ENCODE data around the gene GSE1. TPM values are rescaled to one million over a fixed set of nuclear protein-coding genes. Genes with fewer than 3 reads are reported as not detected.

GSE1 gene
- total RNA-seq, 1 donor from 2014 or later: 120 TPM

- no peaks in the 10 kb centered on the region for H3K4me1 ChIP-seq
- intact Hi-C loops (cut with DNase I): no loop called here
- no peak overlapping the region for H3K4me3 ChIP-seq
- H3K27me3 ChIP-seq: no peaks in the 10 kb centered on the region
- H3K9me3 ChIP-seq: peaks cover 8 to 10% of the 10 kb centered on the region in 2 donors
- peaks cover 0 to 17% of the 10 kb centered on the region in 2 donors for H3K36me3 ChIP-seq
- DNase-seq (ENCODE audit: low spot score in 2 of 2): no peak
- no peak for TF ChIP-seq CTCF (IDR thresholded peaks at IDR 0.05)
- H3K27ac ChIP-seq: no peak overlapping the region
Observed at GRCh38 chr16:85633888-85634287, 20.8 kb downstream of the GSE1 start.

GRCh38 chr16:85634747-85635544 is 21.8 kb downstream of the GSE1 start:
- H3K27ac ChIP-seq: no peak overlapping the region
- DNase-seq (ENCODE audit: low spot score in 2 of 2): no peak
- H3K36me3 ChIP-seq: peaks cover 0 to 17% of the 10 kb centered on the region in 2 donors
- no peaks in the 10 kb centered on the region for H3K27me3 ChIP-seq
- intact Hi-C loops (cut with DNase I): no loop called here
- H3K9me3 ChIP-seq: peaks cover 1 to 3% of the 10 kb centered on the region in 2 donors
- no peaks in the 10 kb centered on the region for H3K4me1 ChIP-seq
- no peak for TF ChIP-seq CTCF (IDR thresholded peaks at IDR 0.05)
- no peak overlapping the region for H3K4me3 ChIP-seq

GRCh38 chr16:85635545-85636140 is 22.5 kb downstream of the GSE1 start:
- TF ChIP-seq CTCF (IDR thresholded peaks at IDR 0.05): no peak
- H3K27ac ChIP-seq: no peak overlapping the region

GRCh38 chr16:85636234-85636812 is 23.2 kb downstream of the GSE1 start:
- no peak for TF ChIP-seq CTCF (IDR thresholded peaks at IDR 0.05)
- no peaks in the 10 kb centered on the region for H3K27me3 ChIP-seq
- DNase-seq (ENCODE audit: low spot score in 2 of 2): no peak
- no peak overlapping the region for H3K27ac ChIP-seq
- no peak overlapping the region for H3K4me3 ChIP-seq
- H3K9me3 ChIP-seq: no peaks in the 10 kb centered on the region
- peaks cover 0 to 21% of the 10 kb centered on the region in 2 donors for H3K36me3 ChIP-seq
- H3K4me1 ChIP-seq: peaks cover 0 to 1% of the 10 kb centered on the region in 2 donors
- intact Hi-C loops (cut with DNase I): no loop called here

More at GRCh38 chr16:85635545-85636140, 22.5 kb downstream of the GSE1 start:
- Histone ChIP-seq H3K4me3 (no peak overlapping the region), H3K9me3 (no peaks in the 10 kb centered on the region), H3K4me1 (no peaks in the 10 kb centered on the region), H3K27me3 (no peaks in the 10 kb centered on the region), H3K36me3 (peaks cover 0 to 19% of the 10 kb centered on the region in 2 donors)
- intact Hi-C loops (cut with DNase I): no loop called here
- no peak for DNase-seq (ENCODE audit: low spot score in 2 of 2)

GRCh38 chr16:85637061-85637807 is 24.1 kb downstream of the GSE1 start:
- H3K27ac ChIP-seq: no peak overlapping the region
- no peaks in the 10 kb centered on the region for H3K9me3 ChIP-seq
- DNase-seq (ENCODE audit: low spot score in 2 of 2): no peak
- H3K4me3 ChIP-seq: no peak overlapping the region
- no peaks in the 10 kb centered on the region for H3K27me3 ChIP-seq
- peaks cover 0 to 3% of the 10 kb centered on the region in 2 donors for H3K4me1 ChIP-seq
- TF ChIP-seq CTCF (IDR thresholded peaks at IDR 0.05): no peak
- H3K36me3 ChIP-seq: peaks cover 0 to 21% of the 10 kb centered on the region in 2 donors
- intact Hi-C loops (cut with DNase I): no loop called here

All from ascending aorta (tissue), 2 donors.